Mesodermal cell (in vitro differentiated cells): Measurements from ENCODE around the gene CBR4.
"Not testable (repeated sequence)": the region's sequence is repeated elsewhere in the genome, so short reads cannot be mapped to it uniquely, and the experiment has no call there.

ENCODE experiments used
- H3K27ac ChIP-seq: 2 replicates; pipeline ENCODE4 v1.7.0; 2013; ENCODE audit warnings: mild to moderate bottlenecking, low read depth, low read length, moderate library complexity; ENCODE audit not compliant: severe bottlenecking
- H3K36me3 ChIP-seq: 2 replicates; pipeline ENCODE4 v1.7.1; 2013; ENCODE audit warnings: mild to moderate bottlenecking, low read length, moderate library complexity; ENCODE audit not compliant: control insufficient read depth, insufficient read depth
- H3K4me1 ChIP-seq: one replicate; pipeline ENCODE4 v1.7.1; 2013; ENCODE audit warnings: mild to moderate bottlenecking, low read length; ENCODE audit not compliant: insufficient read depth, control insufficient read depth, poor library complexity, severe bottlenecking
- H3K4me3 ChIP-seq: 2 replicates; pipeline ENCODE4 v1.7.0; 2013; ENCODE audit warnings: low read length, control low read depth, mild to moderate bottlenecking; ENCODE audit not compliant: insufficient read depth, poor library complexity, severe bottlenecking; ENCODE audit errors: extremely low read depth
- H3K9me3 ChIP-seq: 2 replicates; pipeline ENCODE4 v1.7.1; 2013; ENCODE audit warnings: mild to moderate bottlenecking, low read length, moderate library complexity; ENCODE audit not compliant: control insufficient read depth
- WGBS, 2 experiments: methylation state at CpG; one replicate each; pipeline ENCODE4 v1.1.5; 2013; ENCODE audit warnings: missing lambda C conversion rate in 2 of 2; ENCODE audit not compliant: insufficient coverage in 2 of 2; 5-methylcytosine and 5-hydroxymethylcytosine counted together

CBR4 gene

GRCh38 chr4:168993714-168994510 lies 16.1 kb downstream of the CBR4 start:
- 87 to 94% methylated on average over 7 of the region's 13 CpGs for WGBS, 2 experiments
- H3K27ac ChIP-seq, result no peak overlapping the region
- H3K4me3 ChIP-seq, result no peak overlapping the region
- H3K4me1 ChIP-seq, result no peaks in the 10 kb centered on the region
- H3K36me3 ChIP-seq, result peaks cover 27% of the 10 kb centered on the region
- H3K9me3 ChIP-seq, result no peaks in the 10 kb centered on the region

- 96% methylated on average over 5 to 7 of the region's 7 CpGs for WGBS, 2 experiments
- peaks cover 32% of the 10 kb centered on the region for H3K36me3 ChIP-seq
- H3K9me3 ChIP-seq, H3K4me3 ChIP-seq, H3K4me1 ChIP-seq, H3K27ac ChIP-seq: not testable (repeated sequence)
These were observed 17.0 kb downstream of the CBR4 start for GRCh38 chr4:168992952-168993482.

GRCh38 chr4:168981942-168982341 lies 28.1 kb downstream of the CBR4 start:
- H3K4me1 ChIP-seq, result peaks cover 16% of the 10 kb centered on the region
- WGBS, 2 experiments, result no CpG with 5 or more reads among the region's 1 CpG
- peaks cover 48% of the 10 kb centered on the region for H3K36me3 ChIP-seq
- no peak overlapping the region for H3K27ac ChIP-seq
- H3K4me3 ChIP-seq, result no peak overlapping the region
- peaks cover 10% of the 10 kb centered on the region for H3K9me3 ChIP-seq

- no peak overlapping the region for H3K4me3 ChIP-seq
- peaks cover 49% of the 10 kb centered on the region for H3K36me3 ChIP-seq
- peaks cover 10% of the 10 kb centered on the region for H3K9me3 ChIP-seq
- no peak overlapping the region for H3K27ac ChIP-seq
- peaks cover 16% of the 10 kb centered on the region for H3K4me1 ChIP-seq
These were observed 28.6 kb downstream of the CBR4 start for GRCh38 chr4:168981460-168981859.

GRCh38 chr4:168979338-168979737 lies 30.7 kb downstream of the CBR4 start:
- Histone ChIP-seq H3K9me3 (peaks cover 22% of the 10 kb centered on the region), H3K27ac (no peak overlapping the region), H3K36me3 (peaks cover 59% of the 10 kb centered on the region), H3K4me3 (no peak overlapping the region), H3K4me1 (peaks cover 16% of the 10 kb centered on the region)
- 77 to 80% methylated on average over 5 to 6 of the region's 7 CpGs for WGBS, 2 experiments

GRCh38 chr4:168978001-168978700 lies 31.9 kb downstream of the CBR4 start:
- Histone ChIP-seq H3K4me3 (no peak overlapping the region), H3K4me1 (peaks cover 16% of the 10 kb centered on the region), H3K27ac (no peak overlapping the region), H3K9me3 (peaks cover 27% of the 10 kb centered on the region), H3K36me3 (peaks cover 50% of the 10 kb centered on the region)
- WGBS, 2 experiments, result 100% methylated on average over 1 of the region's 1 CpG

GRCh38 chr4:168972596-168972995 lies 37.5 kb downstream of the CBR4 start:
- Histone ChIP-seq H3K9me3 (peaks cover 16% of the 10 kb centered on the region), H3K36me3 (peaks cover 25% of the 10 kb centered on the region), H3K4me1 (no peaks in the 10 kb centered on the region), H3K27ac (no peak overlapping the region), H3K4me3 (no peak overlapping the region)
- 96 to 100% methylated on average over 3 to 4 of the region's 4 CpGs for WGBS, 2 experiments

- Histone ChIP-seq H3K36me3 (no peaks in the 10 kb centered on the region), H3K27ac (no peak overlapping the region), H3K4me3 (no peak overlapping the region), H3K9me3 (no peaks in the 10 kb centered on the region), H3K4me1 (no peaks in the 10 kb centered on the region)
- WGBS, 2 experiments, result 88 to 96% methylated on average over 3 to 4 of the region's 5 CpGs
These were observed 49.3 kb downstream of the CBR4 start for GRCh38 chr4:168960716-168961115.

GRCh38 chr4:168955674-168956073 lies 54.4 kb downstream of the CBR4 start:
- H3K9me3 ChIP-seq, result no peaks in the 10 kb centered on the region
- 100% methylated on average over 1 of the region's 2 CpGs for WGBS, 2 experiments
- H3K36me3 ChIP-seq, result peaks cover 4% of the 10 kb centered on the region
- H3K4me1 ChIP-seq, result no peaks in the 10 kb centered on the region
- no peak overlapping the region for H3K27ac ChIP-seq
- no peak overlapping the region for H3K4me3 ChIP-seq

GRCh38 chr4:168952821-168953246 lies 57.2 kb downstream of the CBR4 start:
- not testable (repeated sequence) for H3K27ac ChIP-seq, H3K9me3 ChIP-seq, H3K4me1 ChIP-seq, H3K4me3 ChIP-seq, H3K36me3 ChIP-seq
- WGBS, 2 experiments, result 93 to 100% methylated on average over 2 to 3 of the region's 3 CpGs

- 80% methylated on average over 1 of the region's 2 CpGs; no CpG with 5 or more reads in 1 of the 2 experiments for WGBS, 2 experiments
- H3K27ac ChIP-seq, result no peak overlapping the region
- no peaks in the 10 kb centered on the region for H3K36me3 ChIP-seq
- no peak overlapping the region for H3K4me3 ChIP-seq
- no peaks in the 10 kb centered on the region for H3K4me1 ChIP-seq
- no peaks in the 10 kb centered on the region for H3K9me3 ChIP-seq
These were observed 64.8 kb downstream of the CBR4 start for GRCh38 chr4:168945291-168945690.
